Gastrocnemius medialis (tissue), 4 donors: ENCODE results near the gene MROH2A.

ENCODE experiments used
- CTCF ChIP-seq, 5 experiments: fragments of 450-650 bp in 3 of 5; fragments of 200-600 bp in 2 of 5; sonication (generic) in 2 of 5; IDR thresholded peaks in 4 of 5; conservative IDR thresholded peaks in 1 of 5; 1 replicate in 4 of 5; 2 replicates in 1 of 5; pipeline ENCODE4 v1.5.1; 2016 to 2019; ENCODE audit warnings: antibody characterized with exemption in 5 of 5, mild to moderate bottlenecking in 3 of 5, moderate library complexity in 3 of 5
- POLR2A ChIP-seq, 2 donors: fragments of 450-650 bp; IDR thresholded peaks; one replicate each; pipeline ENCODE4 v1.6.1; 2017; ENCODE audit warnings: antibody characterized with exemption in 2 of 2, mild to moderate bottlenecking in 2 of 2, moderate library complexity in 2 of 2

- no peak for TF ChIP-seq POLR2A (IDR thresholded peaks at IDR 0.05)
- no peak for TF ChIP-seq CTCF (IDR thresholded peaks at IDR 0.05 in 4 of 5, conservative IDR thresholded peaks at IDR 0.05 in 1 of 5)
Observed at GRCh38 chr2:233818639-233819621, 40.8 kb downstream of the MROH2A start.
